ENCODE measurements around the gene TIPRL.

Gene TIPRL

GRCh38 chr1:168218658-168219057 is 39.9 kb downstream of the TIPRL start:
- DNase-seq = no peak

- no peak for DNase-seq
These were observed 41.7 kb downstream of the TIPRL start for GRCh38 chr1:168220470-168220871.

GRCh38 chr1:168221275-168221674 is 42.5 kb downstream of the TIPRL start:
- no peak for DNase-seq

- DNase-seq = no peak
These were observed 44.5 kb downstream of the TIPRL start for GRCh38 chr1:168223261-168223660.

GRCh38 chr1:168223681-168224540 is 45.1 kb downstream of the TIPRL start:
- no peak for DNase-seq

GRCh38 chr1:168224991-168225390 is 46.2 kb downstream of the TIPRL start:
- DNase-seq = no peak

- peak; percentile 82 for DNase-seq
These were observed 46.9 kb downstream of the TIPRL start, which contains the start of gene SFT2D2 for GRCh38 chr1:168225476-168226190. Gene SFT2D2 (plus strand): TSS chr1:168226004. CDS start chr1:168226080, 76 bp downstream.

GRCh38 chr1:168227620-168228019 is 48.9 kb downstream of the TIPRL start:
- no peak for DNase-seq

- no peak for DNase-seq
These were observed 51.1 kb downstream of the TIPRL start for GRCh38 chr1:168229893-168230292.

- no peak for DNase-seq
These were observed 51.9 kb downstream of the TIPRL start for GRCh38 chr1:168230709-168231108.

- peak; percentile 22 for DNase-seq
These were observed 56.2 kb downstream of the TIPRL start for GRCh38 chr1:168234846-168235547.

GRCh38 chr1:168235548-168235885 is 56.8 kb downstream of the TIPRL start:
- no peak for DNase-seq

GRCh38 chr1:168235937-168236336 is 57.2 kb downstream of the TIPRL start:
- no peak for DNase-seq

- DNase-seq = no peak
These were observed 58.3 kb downstream of the TIPRL start for GRCh38 chr1:168236836-168237611.

GRCh38 chr1:168243198-168243597 is 64.4 kb downstream of the TIPRL start:
- DNase-seq = no peak

GRCh38 chr1:168243636-168244212 is 65.0 kb downstream of the TIPRL start:
- DNase-seq = no peak

- DNase-seq = no peak
These were observed 66.3 kb downstream of the TIPRL start for GRCh38 chr1:168245042-168245441.

GRCh38 chr1:168246506-168246905 is 67.7 kb downstream of the TIPRL start:
- no peak for DNase-seq
